Activated naive CD8-positive, alpha-beta T cell treated with anti-CD3 and anti-CD28 coated beads, Interleukin-2, amount 50 U/mL, for 24 hours (primary cell): ENCODE data around the gene ADAMTS2.
A peak's percentile ranks its signal among the peaks of the same experiment; 100 is the strongest.
"Not testable (repeated sequence)": the region's sequence is repeated elsewhere in the genome, so short reads cannot be mapped to it uniquely, and the experiment has no call there.

Experiments used
- ATAC-seq: fragments of 150-1000 bp; cut with Tn5 transposase; one replicate; pipeline ENCODE4 v1.10.0; 2021
- DNase-seq: peaks from one replicate; pipeline ENCODE4 v3.0.0; 2021
- H3K27ac Mint-ChIP-seq: one replicate; pipeline ENCODE4 v1.8.0; 2021; ENCODE audit warnings: mild to moderate bottlenecking, mixed read lengths
- H3K27me3 Mint-ChIP-seq: one replicate; pipeline ENCODE4 v1.8.0; 2021; ENCODE audit warnings: mixed read lengths
- H3K36me3 Mint-ChIP-seq: one replicate; pipeline ENCODE4 v1.8.0; 2021; ENCODE audit warnings: low read depth, mixed read lengths
- H3K4me1 Mint-ChIP-seq: one replicate; pipeline ENCODE4 v1.8.0; 2021; ENCODE audit warnings: mixed read lengths
- H3K4me3 Mint-ChIP-seq: one replicate; pipeline ENCODE4 v1.8.0; 2021; ENCODE audit warnings: mild to moderate bottlenecking, moderate library complexity, mixed read lengths
- H3K9me3 Mint-ChIP-seq: one replicate; pipeline ENCODE4 v1.8.0; 2021; ENCODE audit warnings: mixed read lengths

Gene ADAMTS2

GRCh38 chr5:179113143-179113530 is 232.1 kb downstream of the ADAMTS2 start:
- H3K27me3 Mint-ChIP-seq: no peaks in the 10 kb centered on the region
- no peak overlapping the region for H3K27ac Mint-ChIP-seq
- ATAC-seq: no peak
- H3K4me3 Mint-ChIP-seq: no peak overlapping the region
- H3K4me1 Mint-ChIP-seq: no peaks in the 10 kb centered on the region
- no peaks in the 10 kb centered on the region for H3K36me3 Mint-ChIP-seq
- no peak for DNase-seq
- H3K9me3 Mint-ChIP-seq: peaks cover 31% of the 10 kb centered on the region

DNA sequence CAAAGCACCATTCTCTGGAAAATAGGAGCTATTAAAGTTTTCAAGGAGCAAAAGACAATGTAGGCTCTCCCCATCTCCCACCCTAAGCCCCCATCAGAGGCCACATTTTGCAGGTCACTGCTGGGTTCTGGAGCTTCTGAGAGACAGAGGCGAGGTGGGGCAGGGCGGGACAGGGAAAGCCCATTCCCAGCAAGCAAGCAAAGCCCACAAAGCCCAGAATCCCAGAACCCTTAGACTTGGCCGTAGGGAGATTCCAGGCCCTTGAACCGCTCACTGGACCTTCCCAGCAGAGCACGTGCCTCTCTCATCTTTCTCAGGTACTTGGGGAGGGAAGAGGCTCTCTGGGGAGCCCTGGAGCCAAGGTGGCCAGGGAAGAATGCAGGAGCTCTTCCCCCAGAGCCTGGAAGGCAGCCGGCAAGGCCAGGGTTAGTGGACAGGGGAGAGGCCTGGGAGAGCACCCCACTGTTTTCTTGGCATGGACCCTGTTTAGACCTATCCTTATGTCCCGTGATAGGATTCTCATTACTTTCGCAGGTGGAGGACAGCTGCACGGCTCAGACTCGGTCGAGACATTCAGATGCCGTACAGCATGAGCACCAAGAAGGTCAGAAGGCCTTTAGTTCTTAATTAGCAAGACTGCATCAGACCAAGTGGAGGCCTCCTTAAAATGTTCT is 232.7 kb downstream of the ADAMTS2 start:
- peaks cover 2% of the 10 kb centered on the region for H3K36me3 Mint-ChIP-seq
- ATAC-seq: no peak
- H3K4me1 Mint-ChIP-seq: no peaks in the 10 kb centered on the region
- peaks cover 34% of the 10 kb centered on the region for H3K9me3 Mint-ChIP-seq
- H3K27ac Mint-ChIP-seq: no peak overlapping the region
- no peaks in the 10 kb centered on the region for H3K27me3 Mint-ChIP-seq
- no peak for DNase-seq
- no peak overlapping the region for H3K4me3 Mint-ChIP-seq

- no peak for DNase-seq
- Mint-ChIP-seq H3K4me3 (no peak overlapping the region), H3K27me3 (no peaks in the 10 kb centered on the region), H3K4me1 (no peaks in the 10 kb centered on the region), H3K9me3 (peaks cover 40% of the 10 kb centered on the region), H3K36me3 (peaks cover 3% of the 10 kb centered on the region), H3K27ac (no peak overlapping the region)
- no peak for ATAC-seq
These were observed 233.7 kb downstream of the ADAMTS2 start for GRCh38 chr5:179111267-179112207.

GRCh38 chr5:179110528-179110927 is 234.7 kb downstream of the ADAMTS2 start:
- DNase-seq: no peak
- ATAC-seq: no peak
- Mint-ChIP-seq H3K9me3 (peaks cover 40% of the 10 kb centered on the region), H3K27ac (no peak overlapping the region), H3K4me3 (no peak overlapping the region), H3K27me3 (no peaks in the 10 kb centered on the region), H3K4me1 (no peaks in the 10 kb centered on the region), H3K36me3 (peaks cover 3% of the 10 kb centered on the region)

DNA sequence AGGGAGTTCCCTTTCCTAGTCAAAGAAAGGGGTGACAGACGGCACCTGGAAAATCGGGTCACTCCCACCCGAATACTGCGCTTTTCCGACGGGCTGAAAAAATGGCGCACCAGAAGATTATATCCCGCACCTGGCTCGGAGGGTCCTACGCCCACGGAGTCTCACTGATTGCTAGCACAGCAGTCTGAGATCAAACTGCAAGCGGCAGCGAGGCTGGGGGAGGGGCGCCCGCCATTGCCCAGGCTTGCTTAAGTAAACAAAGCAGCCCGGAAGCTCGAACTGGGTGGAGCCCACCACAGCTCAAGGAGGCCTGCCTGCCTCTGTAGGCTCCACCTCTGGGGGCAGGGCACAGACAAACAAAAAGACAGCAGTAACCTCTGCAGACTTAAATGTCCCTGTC is 244.0 kb downstream of the ADAMTS2 start:
- not testable (repeated sequence) for H3K27ac Mint-ChIP-seq, H3K27me3 Mint-ChIP-seq, H3K4me1 Mint-ChIP-seq, DNase-seq, H3K4me3 Mint-ChIP-seq, ATAC-seq
- peaks cover 27% of the 10 kb centered on the region for H3K9me3 Mint-ChIP-seq
- H3K36me3 Mint-ChIP-seq: peaks cover 14% of the 10 kb centered on the region

DNA sequence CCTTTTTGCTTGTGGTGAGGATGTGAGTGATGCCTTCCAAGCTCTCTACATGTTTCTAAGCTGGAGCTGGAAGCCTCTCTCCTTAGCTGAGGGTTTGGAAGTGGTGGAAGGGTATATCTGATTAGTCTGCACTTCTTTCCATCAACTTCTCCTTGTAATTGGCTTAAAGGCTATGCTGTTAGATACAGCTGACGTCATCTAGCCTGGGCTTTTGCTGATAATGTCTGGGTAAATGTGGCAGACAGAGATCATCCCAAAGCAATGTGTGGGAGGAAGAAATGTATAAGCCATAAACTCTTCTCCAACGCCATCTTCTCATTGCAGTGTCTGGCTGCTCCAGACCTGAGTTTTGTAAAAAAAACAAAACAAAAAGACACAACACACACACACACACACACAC is 255.8 kb downstream of the ADAMTS2 start:
- no peak overlapping the region for H3K4me3 Mint-ChIP-seq
- H3K27me3 Mint-ChIP-seq: no peaks in the 10 kb centered on the region
- DNase-seq: no peak
- no peak for ATAC-seq
- H3K27ac Mint-ChIP-seq: no peak overlapping the region
- H3K9me3 Mint-ChIP-seq: peaks cover 66% of the 10 kb centered on the region
- H3K36me3 Mint-ChIP-seq: peaks cover 19% of the 10 kb centered on the region
- H3K4me1 Mint-ChIP-seq: no peaks in the 10 kb centered on the region

- Mint-ChIP-seq H3K4me3 (no peak overlapping the region), H3K27me3 (no peaks in the 10 kb centered on the region), H3K4me1 (no peaks in the 10 kb centered on the region), H3K9me3 (peaks cover 75% of the 10 kb centered on the region), H3K27ac (no peak overlapping the region), H3K36me3 (peaks cover 71% of the 10 kb centered on the region)
- DNase-seq (no peak), ATAC-seq (no peak)
These were observed 264.5 kb downstream of the ADAMTS2 start for GRCh38 chr5:179080724-179081123.

DNA sequence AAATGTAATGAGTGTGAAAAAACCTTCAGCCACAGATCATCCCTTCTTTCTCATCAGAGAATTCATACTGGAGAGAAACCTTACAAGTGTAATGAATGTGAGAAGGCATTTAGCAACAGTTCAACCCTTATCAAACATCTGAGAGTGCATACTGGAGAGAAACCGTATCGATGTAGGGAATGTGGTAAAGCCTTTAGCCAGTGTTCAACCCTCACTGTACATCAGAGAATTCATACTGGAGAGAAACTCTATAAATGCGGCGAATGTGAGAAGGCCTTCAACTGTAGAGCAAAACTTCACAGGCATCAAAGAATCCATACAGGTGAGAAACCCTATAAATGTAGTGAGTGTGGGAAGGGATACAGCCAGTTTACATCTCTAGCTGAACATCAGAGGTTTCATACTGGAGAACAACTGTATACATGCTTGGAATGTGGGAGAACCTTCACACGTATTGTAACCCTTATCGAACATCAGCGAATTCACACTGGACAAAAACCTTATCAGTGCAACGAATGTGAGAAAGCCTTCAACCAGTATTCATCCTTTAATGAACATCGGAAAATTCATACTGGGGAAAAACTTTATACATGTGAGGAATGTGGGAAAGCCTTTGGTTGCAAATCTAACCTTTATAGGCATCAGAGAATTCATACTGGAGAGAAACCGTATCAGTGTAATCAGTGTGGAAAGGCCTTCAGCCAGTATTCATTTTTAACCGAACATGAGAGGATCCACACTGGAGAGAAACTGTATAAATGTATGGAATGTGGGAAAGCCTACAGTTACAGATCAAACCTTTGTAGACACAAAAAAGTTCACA is 265.9 kb downstream of the ADAMTS2 start:
- H3K27ac Mint-ChIP-seq: no peak overlapping the region
- H3K4me1 Mint-ChIP-seq: no peaks in the 10 kb centered on the region
- no peaks in the 10 kb centered on the region for H3K27me3 Mint-ChIP-seq

GRCh38 chr5:179065703-179066102 is 279.6 kb downstream of the ADAMTS2 start:
- no peak overlapping the region for H3K4me3 Mint-ChIP-seq

More for the DNA sequence above, 265.9 kb downstream of the ADAMTS2 start:
- DNase-seq (no peak), ATAC-seq (no peak)
- peaks cover 73% of the 10 kb centered on the region for H3K9me3 Mint-ChIP-seq
- H3K4me3 Mint-ChIP-seq: no peak overlapping the region
- peaks cover 81% of the 10 kb centered on the region for H3K36me3 Mint-ChIP-seq

GRCh38 chr5:179061025-179061424 is 284.2 kb downstream of the ADAMTS2 start:
- H3K9me3 Mint-ChIP-seq: peaks cover 34% of the 10 kb centered on the region
- peaks cover 62% of the 10 kb centered on the region for H3K36me3 Mint-ChIP-seq
- peak overlapping the region; percentile 60 for H3K27ac Mint-ChIP-seq
- ATAC-seq (no peak), DNase-seq (no peak)
- H3K27me3 Mint-ChIP-seq: no peaks in the 10 kb centered on the region
- peak overlapping the region; percentile 82 for H3K4me3 Mint-ChIP-seq
- peaks cover 19% of the 10 kb centered on the region for H3K4me1 Mint-ChIP-seq

More at GRCh38 chr5:179065703-179066102, 279.6 kb downstream of the ADAMTS2 start:
- H3K36me3 Mint-ChIP-seq: peaks cover 87% of the 10 kb centered on the region
- no peak overlapping the region for H3K27ac Mint-ChIP-seq
- no peak for DNase-seq
- peaks cover 40% of the 10 kb centered on the region for H3K9me3 Mint-ChIP-seq
- no peak for ATAC-seq
- H3K27me3 Mint-ChIP-seq: no peaks in the 10 kb centered on the region
- peaks cover 8% of the 10 kb centered on the region for H3K4me1 Mint-ChIP-seq
